Mesothelial cell of epicardium (in vitro differentiated cells): Measurements from ENCODE around the gene SMC1A. TPM values are rescaled to one million over a fixed set of nuclear protein-coding genes. Genes with fewer than 3 reads are reported as not detected.

Experiments
- DNase-seq, 2 experiments: peaks; one replicate each; pipeline ENCODE4 v3.0.0; 2021; ENCODE audit warnings: low spot score in 2 of 2; ENCODE audit not compliant: unreplicated experiment in 2 of 2
- H3K27ac Mint-ChIP-seq: 2 replicates; pipeline ENCODE4 v1.8.0; 2021; ENCODE audit warnings: mixed read lengths
- H3K27me3 Mint-ChIP-seq: 2 replicates; pipeline ENCODE4 v1.8.0; 2021; ENCODE audit warnings: low read depth, mixed read lengths
- H3K36me3 Mint-ChIP-seq: 2 replicates; pipeline ENCODE4 v1.8.0; 2021; ENCODE audit warnings: mixed read lengths
- H3K4me1 Mint-ChIP-seq: 2 replicates; pipeline ENCODE4 v1.8.0; 2021; ENCODE audit warnings: mixed read lengths
- H3K4me3 Mint-ChIP-seq: 2 replicates; pipeline ENCODE4 v1.8.0; 2021; ENCODE audit warnings: mild to moderate bottlenecking, moderate library complexity, mixed read lengths
- H3K9me3 Mint-ChIP-seq: 2 replicates; pipeline ENCODE4 v1.8.0; 2021; ENCODE audit warnings: mixed read lengths
- CTCF ChIP-seq: fragments of 200-600 bp; sonication (generic); IDR thresholded peaks from one replicate; pipeline ENCODE4 v1.5.0; 2021; ENCODE audit warnings: antibody characterized with exemption; ENCODE audit not compliant: unreplicated experiment
- total RNA-seq: library from RNA; stranded (reverse); gene quantifications from 3 replicates; pipeline ENCODE4 v1.2.1, GENCODE V29; 2021

The SMC1A gene
- total RNA-seq, 1 donor from 2014 or later = 65.1 TPM

GRCh38 chrX:53440621-53441517 is 18.4 kb upstream of the SMC1A start:
- Mint-ChIP-seq H3K9me3 (peaks cover 4% of the 10 kb centered on the region), H3K36me3 (no peaks in the 10 kb centered on the region), H3K27me3 (peaks cover 10% of the 10 kb centered on the region), H3K4me3 (peak overlapping the region; percentile 68), H3K4me1 (peaks cover 9% of the 10 kb centered on the region), H3K27ac (no peak overlapping the region)
- no peak for DNase-seq
- TF ChIP-seq CTCF = no peak

GRCh38 chrX:53440101-53440500 is 17.6 kb upstream of the SMC1A start:
- Mint-ChIP-seq H3K9me3 (peaks cover 9% of the 10 kb centered on the region), H3K36me3 (no peaks in the 10 kb centered on the region), H3K4me1 (peaks cover 9% of the 10 kb centered on the region), H3K27me3 (peaks cover 10% of the 10 kb centered on the region), H3K27ac (no peak overlapping the region), H3K4me3 (peak overlapping the region; percentile 16)
- TF ChIP-seq CTCF = no peak
- DNase-seq = no peak

GRCh38 chrX:53438832-53439230 is 16.4 kb upstream of the SMC1A start:
- Mint-ChIP-seq H3K4me3 (no peak overlapping the region), H3K9me3 (peaks cover 11% of the 10 kb centered on the region), H3K27ac (no peak overlapping the region), H3K4me1 (peaks cover 15% of the 10 kb centered on the region), H3K27me3 (peaks cover 10% of the 10 kb centered on the region), H3K36me3 (no peaks in the 10 kb centered on the region)
- TF ChIP-seq CTCF = no peak
- DNase-seq = no peak

GRCh38 chrX:53438174-53438831 is 15.8 kb upstream of the SMC1A start:
- Mint-ChIP-seq H3K4me1 (peaks cover 18% of the 10 kb centered on the region), H3K9me3 (peaks cover 11% of the 10 kb centered on the region), H3K27me3 (peaks cover 10% of the 10 kb centered on the region), H3K36me3 (no peaks in the 10 kb centered on the region), H3K4me3 (no peak overlapping the region), H3K27ac (no peak overlapping the region)
- DNase-seq = no peak
- no peak for TF ChIP-seq CTCF

GRCh38 chrX:53437206-53437605 is 14.8 kb upstream of the SMC1A start:
- no peak for TF ChIP-seq CTCF
- Mint-ChIP-seq H3K4me3 (no peak overlapping the region), H3K27me3 (peaks cover 10% of the 10 kb centered on the region), H3K36me3 (no peaks in the 10 kb centered on the region), H3K27ac (no peak overlapping the region), H3K4me1 (peaks cover 19% of the 10 kb centered on the region), H3K9me3 (peaks cover 11% of the 10 kb centered on the region)
- no peak for DNase-seq
